ELF-1 (cell line): Measurements from ENCODE around the gene CNN2.

ENCODE experiments used
- DNase-seq: peaks from one replicate; pipeline ENCODE4 v3.0.0-alpha.2; 2016; ENCODE audit warnings: low read depth, low spot score

CNN2 gene

DNA sequence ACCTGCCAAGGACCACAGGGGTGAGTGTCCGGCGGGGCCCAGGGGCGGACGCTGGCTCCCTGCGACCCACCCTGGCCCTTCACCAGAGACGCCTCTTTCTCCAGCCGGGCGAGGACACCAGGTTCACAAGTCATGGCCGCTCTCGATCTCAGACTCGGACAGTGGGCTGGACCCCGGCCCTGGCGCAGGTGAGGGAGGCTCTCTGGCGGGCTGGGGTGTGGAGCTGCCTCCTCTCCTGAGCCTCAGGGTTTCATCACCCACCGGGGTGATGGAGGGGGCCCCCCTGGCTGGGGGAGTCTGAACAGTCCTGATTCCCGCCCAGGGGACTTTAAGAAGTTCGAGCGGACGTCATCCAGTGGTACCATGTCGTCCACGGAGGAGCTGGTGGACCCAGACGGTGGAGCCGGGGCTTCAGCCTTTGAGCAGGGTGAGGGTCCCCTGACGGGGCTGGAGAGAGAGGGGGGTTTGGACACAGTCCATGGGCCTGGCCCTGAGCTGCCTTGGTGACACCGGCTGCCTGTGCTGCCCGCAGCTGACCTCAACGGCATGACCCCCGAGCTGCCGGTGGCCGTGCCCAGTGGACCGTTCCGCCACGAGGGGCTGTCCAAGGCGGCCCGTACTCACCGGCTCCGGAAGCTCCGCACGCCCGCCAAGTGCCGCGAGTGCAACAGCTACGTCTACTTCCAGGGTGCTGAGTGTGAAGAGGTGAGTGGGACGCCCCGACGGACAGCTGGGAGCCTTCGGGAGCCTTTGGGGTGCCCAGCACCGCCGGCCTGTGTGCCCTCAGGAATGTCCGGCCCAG is 54.2 kb downstream of the CNN2 start:
- DNase-seq = no peak

- peak; percentile 93 for DNase-seq
These were observed 55.1 kb downstream of the CNN2 start for GRCh38 chr19:1081301-1082164.

GRCh38 chr19:1082165-1082927 is 55.9 kb downstream of the CNN2 start:
- peak; percentile 93 for DNase-seq

DNA sequence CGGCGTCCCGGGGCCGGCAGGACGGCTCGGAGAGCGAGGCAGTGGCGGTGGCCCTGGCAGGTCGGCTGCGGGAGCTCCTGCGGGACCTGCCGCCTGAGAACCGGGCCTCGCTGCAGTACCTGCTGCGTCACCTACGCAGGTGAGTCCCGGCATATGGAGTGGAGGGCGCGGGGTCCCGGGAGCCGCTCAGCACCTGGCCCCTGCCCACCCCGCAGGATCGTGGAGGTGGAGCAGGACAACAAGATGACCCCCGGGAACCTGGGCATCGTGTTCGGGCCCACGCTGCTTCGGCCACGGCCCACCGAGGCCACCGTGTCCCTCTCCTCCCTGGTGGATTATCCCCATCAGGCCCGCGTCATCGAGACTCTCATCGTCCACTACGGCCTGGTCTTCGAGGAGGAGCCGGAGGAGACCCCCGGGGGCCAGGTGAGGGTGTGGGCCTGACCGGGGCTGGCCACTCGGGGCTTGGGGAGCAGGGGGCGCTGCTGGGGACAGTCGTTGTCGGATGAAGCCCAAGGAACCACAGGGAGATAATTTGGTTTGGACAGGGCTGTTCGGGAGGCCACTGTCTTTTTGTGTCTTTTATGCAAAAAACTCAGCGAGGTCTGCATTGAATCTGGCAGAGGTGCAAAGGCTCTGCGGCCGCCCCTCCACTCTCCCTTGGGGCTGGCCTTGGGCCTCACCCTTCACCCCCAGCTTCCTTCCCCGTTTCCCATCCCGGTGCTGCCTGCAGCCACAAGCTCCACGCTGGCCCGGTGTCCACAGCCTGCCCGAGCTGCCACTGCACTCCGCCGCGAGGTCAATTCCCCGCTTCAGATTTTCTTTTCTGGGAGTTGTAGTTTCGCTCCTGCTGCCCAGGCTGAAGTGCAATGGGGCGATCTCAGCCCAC is 56.8 kb downstream of the CNN2 start:
- no peak for DNase-seq

GRCh38 chr19:1084024-1084868 is 57.8 kb downstream of the CNN2 start:
- no peak for DNase-seq

DNA sequence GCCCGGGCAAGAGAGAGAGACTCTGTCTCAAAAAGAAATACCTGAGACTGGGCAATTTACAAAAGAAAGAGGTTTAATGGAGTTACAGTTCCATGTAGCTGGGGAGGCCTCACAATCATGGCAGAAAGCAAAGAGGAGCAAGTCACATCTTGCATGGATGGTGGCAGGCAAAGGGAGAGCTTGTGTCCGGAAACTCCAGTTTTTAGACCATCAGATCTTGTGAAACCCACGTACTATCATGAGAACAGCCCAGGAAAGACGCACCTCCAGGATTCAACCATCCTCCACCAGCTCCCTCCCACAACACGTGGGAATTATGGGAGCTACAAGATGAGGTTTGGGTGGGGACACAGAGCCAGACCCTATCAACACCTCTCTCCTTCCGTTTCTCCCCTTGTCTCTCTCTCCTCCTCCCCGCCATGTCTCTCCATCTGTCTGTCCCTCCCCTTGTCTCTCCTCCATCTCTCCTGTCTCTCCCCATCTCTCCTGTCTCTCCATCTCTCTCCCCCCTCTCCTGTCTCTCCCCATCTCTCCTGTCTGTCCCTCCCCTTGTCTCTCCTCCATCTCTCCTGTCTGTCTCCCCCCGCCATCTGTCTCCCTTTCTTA is 58.7 kb downstream of the CNN2 start:
- no peak for DNase-seq

DNA sequence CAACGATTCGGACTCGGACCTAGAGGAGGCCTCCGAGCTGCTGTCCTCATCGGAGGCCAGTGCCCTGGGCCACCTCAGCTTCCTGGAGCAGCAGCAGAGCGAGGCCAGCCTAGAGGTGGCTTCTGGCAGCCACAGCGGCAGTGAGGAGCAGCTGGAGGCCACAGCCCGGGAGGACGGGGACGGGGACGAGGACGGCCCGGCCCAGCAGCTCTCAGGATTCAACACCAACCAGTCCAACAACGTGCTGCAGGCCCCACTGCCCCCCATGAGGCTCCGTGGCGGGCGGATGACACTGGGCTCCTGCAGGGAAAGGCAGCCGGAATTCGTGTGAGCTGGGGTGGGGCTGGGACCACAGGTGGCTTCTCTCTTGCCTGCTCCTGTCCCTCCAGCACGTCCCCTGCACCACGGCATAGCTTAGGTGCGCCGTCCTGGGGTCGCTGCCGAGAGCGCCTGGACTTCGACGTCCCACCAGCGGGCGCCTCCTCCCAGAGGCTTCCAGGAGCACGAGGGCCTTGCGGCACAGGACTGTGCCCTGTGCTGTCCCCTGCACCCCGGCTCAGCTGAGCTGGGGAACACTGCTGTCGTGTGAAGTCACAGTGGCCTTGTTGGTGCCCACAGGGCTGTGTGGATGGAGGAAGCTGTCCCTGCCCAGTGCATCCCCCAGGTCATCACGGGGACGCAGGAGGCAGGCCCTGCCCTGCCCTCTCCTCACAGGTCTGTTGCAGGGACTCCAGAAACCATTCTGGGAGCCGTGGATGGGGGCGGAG is 59.5 kb downstream of the CNN2 start:
- DNase-seq = no peak

DNA sequence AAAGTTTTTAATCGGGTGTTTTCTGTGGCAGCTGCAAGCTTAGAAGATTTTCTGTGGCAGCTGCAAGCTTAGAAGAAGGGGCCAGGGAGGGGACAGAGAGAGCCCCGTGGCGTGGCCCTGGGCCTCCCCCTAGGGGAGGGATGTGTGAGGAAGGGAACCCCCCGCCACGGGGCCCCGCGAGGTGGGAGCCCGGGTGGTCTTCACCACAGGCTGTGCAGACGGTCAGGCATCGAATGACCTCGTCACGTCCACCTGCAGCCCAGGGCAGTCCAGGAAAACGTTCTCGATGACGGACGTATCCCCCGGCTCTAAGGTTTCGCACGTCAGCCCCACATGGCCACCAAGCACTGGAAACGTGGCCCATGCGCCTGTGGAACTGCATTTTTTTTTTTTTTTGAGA is 60.2 kb downstream of the CNN2 start:
- no peak for DNase-seq

GRCh38 chr19:1087813-1088415 is 61.5 kb downstream of the CNN2 start:
- DNase-seq = no peak

DNA sequence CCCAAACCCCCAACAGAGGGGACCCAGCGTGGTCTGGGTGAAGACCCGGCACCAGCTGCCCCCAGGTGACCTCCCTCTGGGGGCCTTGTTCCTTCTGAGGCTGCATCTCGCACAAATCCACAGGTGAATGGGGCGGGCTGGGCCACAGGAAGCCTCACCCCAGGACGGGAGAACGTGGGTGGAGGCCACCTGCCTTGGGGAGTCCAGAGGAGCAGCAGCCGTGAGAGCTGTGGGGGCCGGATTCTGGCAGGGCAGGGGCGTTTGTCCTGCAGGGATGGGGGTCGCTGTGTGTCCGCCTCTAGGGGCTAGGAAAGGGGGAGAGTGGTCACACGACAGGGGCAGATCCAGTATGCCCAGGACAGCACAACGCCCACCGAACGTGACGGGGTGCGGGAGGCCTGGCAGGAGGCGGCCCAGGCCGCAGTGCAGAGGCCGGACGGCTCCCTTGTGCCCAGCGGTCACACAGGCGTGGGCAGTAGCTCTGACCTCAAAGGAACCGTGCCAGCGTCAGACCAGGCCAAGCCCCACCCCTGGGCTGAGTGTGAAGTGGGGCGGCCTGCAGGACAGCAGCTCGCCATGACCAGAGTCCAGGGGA is 62.1 kb downstream of the CNN2 start:
- no peak for DNase-seq
